Lower lobe of right lung (tissue), 2 donors: ENCODE measurements around the gene UVRAG. TPM values are rescaled to one million over a fixed set of nuclear protein-coding genes. Genes with fewer than 3 reads are reported as not detected.
"Not testable (repeated sequence)": the region's sequence is repeated elsewhere in the genome, so short reads cannot be mapped to it uniquely, and the experiment has no call there.

Experiments
- ATAC-seq, 2 donors: fragments of 200-7000 bp; cut with Tn5 transposase; one replicate each; pipeline ENCODE4 v1.9.1; 2020 to 2022; ENCODE audit warnings: mild to moderate bottlenecking in 2 of 2, moderate library complexity in 2 of 2
- DNase-seq: peaks from one replicate; pipeline ENCODE4 v3.0.0-alpha.2; 2020
- H3K27ac ChIP-seq: fragments of 200-600 bp; one replicate; pipeline ENCODE4 v1.8.0; 2022
- H3K27me3 ChIP-seq: fragments of 200-600 bp; one replicate; pipeline ENCODE4 v1.8.0; 2022; ENCODE audit warnings: low read depth
- H3K36me3 ChIP-seq: fragments of 200-600 bp; one replicate; pipeline ENCODE4 v1.8.0; 2022; ENCODE audit warnings: mild to moderate bottlenecking
- H3K4me1 ChIP-seq: fragments of 200-600 bp; one replicate; pipeline ENCODE4 v1.8.0; 2022
- H3K4me3 ChIP-seq: fragments of 200-600 bp; one replicate; pipeline ENCODE4 v1.8.0; 2022; ENCODE audit warnings: mild to moderate bottlenecking
- H3K9me3 ChIP-seq: fragments of 200-600 bp; one replicate; pipeline ENCODE4 v1.8.0; 2022
- intact Hi-C: fragments of 100-400 bp; cut with DNase I; formaldehyde crosslinking; loops from one replicate; pipeline ENCODE4 v1.11.0; 2022
- total RNA-seq: library from RNA; stranded (reverse); fragmentation: NEBNext Ultra II Directional; extraction: Animal tissue kit (Norgen Biotek cat#: 25700); gene quantifications from one replicate; pipeline ENCODE4 v1.2.1, GENCODE V29; 2021
- TF ChIP-seq, protein P1 (sequence below): fragments of 200-600 bp; IDR thresholded peaks from one replicate; pipeline ENCODE4 v1.8.0; 2022; ENCODE audit warnings: antibody characterized with exemption, mild to moderate bottlenecking
- donor health status: DM: no; HTN: yes; CAD: no; lungs with severe emphysema.

Gene UVRAG
- total RNA-seq, 1 donor from 2014 or later = 36.0 TPM

DNA sequence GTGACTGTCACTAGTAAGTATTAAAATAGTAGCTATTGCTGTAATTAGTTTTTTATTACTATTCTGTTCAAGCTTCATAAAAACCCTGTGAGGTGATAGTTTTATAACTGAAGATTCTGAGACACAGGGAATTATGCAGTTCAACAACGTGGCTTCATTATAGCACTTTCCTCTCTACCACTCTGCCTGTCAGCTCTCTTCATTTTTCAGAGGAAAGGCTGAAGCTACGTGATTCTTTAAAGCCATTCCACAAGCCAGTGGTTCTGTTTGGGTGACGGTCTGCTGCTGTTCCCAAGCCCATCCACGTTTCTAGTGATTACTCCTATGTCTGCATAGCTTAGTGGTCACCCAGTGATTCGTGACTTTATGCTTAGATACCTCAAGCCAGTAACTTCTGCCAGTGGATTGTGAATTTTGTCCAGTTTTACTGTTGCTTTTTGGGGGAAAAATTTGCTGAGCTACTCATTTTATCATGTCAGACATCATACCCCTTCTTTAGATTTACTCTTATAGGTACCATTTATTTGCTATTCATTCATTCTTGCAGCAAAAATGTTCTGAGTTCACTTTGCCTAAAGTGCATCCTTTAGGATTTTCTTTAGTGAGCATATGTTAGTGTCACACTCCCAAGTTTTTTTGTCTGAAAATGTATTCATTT lies 59.8 kb downstream of the UVRAG start:
- no peak overlapping the region for H3K27ac ChIP-seq
- H3K27me3 ChIP-seq = no peaks in the 10 kb centered on the region
- intact Hi-C loops = no loop called here
- TF ChIP-seq, protein P1, sequence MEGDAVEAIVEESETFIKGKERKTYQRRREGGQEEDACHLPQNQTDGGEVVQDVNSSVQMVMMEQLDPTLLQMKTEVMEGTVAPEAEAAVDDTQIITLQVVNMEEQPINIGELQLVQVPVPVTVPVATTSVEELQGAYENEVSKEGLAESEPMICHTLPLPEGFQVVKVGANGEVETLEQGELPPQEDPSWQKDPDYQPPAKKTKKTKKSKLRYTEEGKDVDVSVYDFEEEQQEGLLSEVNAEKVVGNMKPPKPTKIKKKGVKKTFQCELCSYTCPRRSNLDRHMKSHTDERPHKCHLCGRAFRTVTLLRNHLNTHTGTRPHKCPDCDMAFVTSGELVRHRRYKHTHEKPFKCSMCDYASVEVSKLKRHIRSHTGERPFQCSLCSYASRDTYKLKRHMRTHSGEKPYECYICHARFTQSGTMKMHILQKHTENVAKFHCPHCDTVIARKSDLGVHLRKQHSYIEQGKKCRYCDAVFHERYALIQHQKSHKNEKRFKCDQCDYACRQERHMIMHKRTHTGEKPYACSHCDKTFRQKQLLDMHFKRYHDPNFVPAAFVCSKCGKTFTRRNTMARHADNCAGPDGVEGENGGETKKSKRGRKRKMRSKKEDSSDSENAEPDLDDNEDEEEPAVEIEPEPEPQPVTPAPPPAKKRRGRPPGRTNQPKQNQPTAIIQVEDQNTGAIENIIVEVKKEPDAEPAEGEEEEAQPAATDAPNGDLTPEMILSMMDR = no peak
- ATAC-seq (no peak), DNase-seq (no peak)
- H3K36me3 ChIP-seq = peaks cover 2% of the 10 kb centered on the region
- H3K4me1 ChIP-seq = no peaks in the 10 kb centered on the region
- no peak overlapping the region for H3K4me3 ChIP-seq
- H3K9me3 ChIP-seq = no peaks in the 10 kb centered on the region

DNA sequence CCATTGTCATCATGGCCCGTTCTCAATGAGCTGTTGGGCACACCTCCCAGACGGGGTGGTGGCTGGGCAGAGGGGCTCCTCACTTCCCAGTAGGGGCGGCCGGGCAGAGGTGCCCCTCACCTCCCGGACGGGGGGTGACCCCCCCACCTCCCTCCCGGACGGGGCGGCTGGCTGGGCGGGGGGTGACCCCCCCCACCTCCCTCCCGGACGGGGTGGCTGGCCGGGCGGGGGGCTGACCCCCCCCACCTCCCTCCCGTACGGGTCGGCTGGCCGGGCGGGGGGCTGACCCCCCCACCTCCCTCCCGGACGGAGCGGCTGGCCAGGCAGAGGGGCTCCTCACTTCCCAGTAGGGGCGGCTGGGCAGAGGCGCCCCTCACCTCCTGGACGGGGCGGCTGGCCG lies 62.3 kb downstream of the UVRAG start:
- intact Hi-C loops, H3K27ac ChIP-seq, H3K27me3 ChIP-seq, ATAC-seq, H3K4me1 ChIP-seq, H3K9me3 ChIP-seq, DNase-seq, H3K4me3 ChIP-seq: not testable (repeated sequence)
- H3K36me3 ChIP-seq = peaks cover 16% of the 10 kb centered on the region

DNA sequence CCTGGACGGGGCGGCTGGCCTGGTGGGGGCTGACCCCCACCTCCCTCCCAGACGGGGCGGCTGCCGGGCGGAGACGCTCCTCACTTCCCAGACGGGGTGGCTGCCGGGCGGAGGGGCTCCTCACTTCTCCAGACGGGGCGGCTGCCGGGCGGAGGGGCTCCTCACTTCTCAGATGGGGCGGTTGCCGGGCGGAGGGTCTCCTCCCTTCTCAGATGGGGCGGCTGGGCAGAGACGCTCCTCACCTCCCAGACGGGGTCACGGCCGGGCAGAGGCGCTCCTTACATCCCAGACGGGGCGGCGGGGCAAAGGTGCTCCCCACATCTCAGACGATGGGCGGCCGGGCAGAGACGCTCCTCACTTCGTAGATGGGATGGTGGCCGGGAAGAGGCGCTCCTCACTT lies 62.9 kb downstream of the UVRAG start:
- intact Hi-C loops, H3K4me1 ChIP-seq, H3K9me3 ChIP-seq, DNase-seq, ATAC-seq, H3K4me3 ChIP-seq, H3K27me3 ChIP-seq, H3K27ac ChIP-seq: not testable (repeated sequence)
- H3K36me3 ChIP-seq = peaks cover 16% of the 10 kb centered on the region

DNA sequence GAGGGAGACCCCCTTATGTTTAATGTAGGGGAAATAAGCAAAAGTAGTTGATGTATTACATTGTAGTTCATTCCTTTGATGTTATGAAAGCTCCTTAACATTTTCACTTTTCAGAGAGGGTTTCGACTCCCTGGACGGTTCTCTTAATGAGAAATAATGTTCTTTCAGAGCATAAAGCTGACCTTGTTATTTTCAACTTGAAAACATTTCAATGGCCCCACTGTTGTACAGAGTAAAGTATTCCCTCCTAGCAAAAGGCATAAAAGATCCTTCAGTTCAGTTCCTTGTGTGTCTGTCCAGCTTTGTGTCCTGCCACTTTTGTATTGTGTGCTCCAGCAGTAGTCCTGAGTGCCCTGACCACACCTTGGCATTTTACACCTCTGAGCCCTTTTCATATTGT lies 63.9 kb downstream of the UVRAG start:
- Histone ChIP-seq H3K4me3 (no peak overlapping the region), H3K4me1 (no peaks in the 10 kb centered on the region), H3K27me3 (no peaks in the 10 kb centered on the region), H3K9me3 (no peaks in the 10 kb centered on the region), H3K36me3 (peaks cover 16% of the 10 kb centered on the region), H3K27ac (no peak overlapping the region)
- no peak for DNase-seq
- TF ChIP-seq, protein P1 = no peak
- intact Hi-C loops = no loop called here
- ATAC-seq = no peak

DNA sequence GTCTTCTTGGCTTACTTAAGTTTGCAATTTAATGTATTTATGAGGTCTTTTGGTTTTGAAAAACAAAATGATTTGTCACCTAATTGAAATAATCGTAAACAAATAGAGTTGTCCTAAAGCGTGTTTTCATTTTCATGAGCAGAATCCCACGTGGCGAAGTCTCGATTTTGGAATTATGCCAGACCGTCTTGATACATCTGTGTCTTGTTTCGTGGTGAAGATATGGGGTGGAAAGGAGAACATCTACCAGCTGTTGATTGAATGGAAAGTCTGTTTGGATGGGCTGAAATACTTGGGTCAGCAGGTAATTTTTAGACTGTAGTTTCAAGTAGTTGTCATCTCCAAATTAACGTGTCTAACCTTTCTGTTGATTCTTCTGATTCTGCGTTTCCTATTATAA lies 64.7 kb downstream of the UVRAG start:
- Histone ChIP-seq H3K4me1 (no peaks in the 10 kb centered on the region), H3K36me3 (peaks cover 16% of the 10 kb centered on the region), H3K27me3 (no peaks in the 10 kb centered on the region), H3K4me3 (no peak overlapping the region), H3K9me3 (no peaks in the 10 kb centered on the region), H3K27ac (no peak overlapping the region)
- intact Hi-C loops = no loop called here
- DNase-seq (no peak), ATAC-seq (no peak)
- TF ChIP-seq, protein P1 = no peak

DNA sequence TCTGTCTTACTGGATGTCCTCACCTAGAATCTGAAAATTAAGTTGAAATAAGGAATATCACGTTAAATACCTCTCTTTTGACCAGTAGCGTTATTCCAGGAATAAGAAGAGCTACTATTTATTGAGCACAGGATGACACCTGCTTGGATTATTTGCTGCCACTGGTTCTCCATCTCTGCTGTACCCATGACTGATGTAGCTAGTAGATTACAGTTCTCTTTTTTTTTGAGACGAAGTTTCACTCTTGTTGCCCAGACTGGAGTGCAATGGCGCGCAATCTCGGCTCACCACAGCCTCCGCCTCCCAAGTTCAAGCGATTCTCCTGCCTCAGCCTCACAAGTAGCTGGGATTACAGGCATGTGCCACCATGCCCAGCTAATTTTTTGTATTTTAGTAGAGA lies 65.3 kb downstream of the UVRAG start:
- peaks cover 16% of the 10 kb centered on the region for H3K36me3 ChIP-seq
- H3K9me3 ChIP-seq, H3K27me3 ChIP-seq, DNase-seq, ATAC-seq, H3K27ac ChIP-seq, intact Hi-C loops, H3K4me3 ChIP-seq, H3K4me1 ChIP-seq: not testable (repeated sequence)

DNA sequence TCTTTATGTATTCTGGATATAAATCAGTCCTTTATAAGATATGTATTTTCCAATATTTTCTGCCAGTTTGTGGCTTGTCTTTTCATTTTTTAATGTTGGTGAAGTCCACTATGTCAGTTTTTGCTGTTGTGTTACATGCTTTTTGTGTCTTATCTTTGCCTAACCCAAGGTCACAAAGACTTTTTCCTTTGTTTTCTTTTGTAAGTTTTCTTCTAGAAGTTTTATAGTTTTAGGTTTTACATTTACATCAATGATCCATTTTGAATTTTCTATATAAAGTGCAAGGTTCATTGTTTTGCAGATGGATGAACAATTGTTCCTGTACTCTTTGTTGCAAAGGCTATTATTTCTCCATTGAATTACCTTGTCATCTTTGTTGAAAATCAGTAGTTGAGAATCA lies 69.3 kb downstream of the UVRAG start:
- no peaks in the 10 kb centered on the region for H3K4me1 ChIP-seq
- ATAC-seq = no peak

More for the DNA sequence above, 69.3 kb downstream of the UVRAG start:
- H3K27ac ChIP-seq = no peak overlapping the region
- TF ChIP-seq, protein P1 = no peak
- DNase-seq = no peak
- H3K36me3 ChIP-seq = peaks cover 16% of the 10 kb centered on the region
- intact Hi-C loops = no loop called here
- no peaks in the 10 kb centered on the region for H3K9me3 ChIP-seq
- no peak overlapping the region for H3K4me3 ChIP-seq
- no peaks in the 10 kb centered on the region for H3K27me3 ChIP-seq
